ENCODE data around the gene APC. TPM values are rescaled to one million over a fixed set of nuclear protein-coding genes. Genes with fewer than 3 reads are reported as not detected.

Gene APC
- total RNA-seq, 1 donor from 2014 or later = 36.9 TPM

GRCh38 chr5:112691758-112692157, 45.9 kb upstream of the APC start:
- H3K27ac Mint-ChIP-seq (ENCODE audit: unreplicated experiment) = no peak overlapping the region
- peak; percentile 17 for TF ChIP-seq CTCF (IDR thresholded peaks at IDR 0.05)
- H3K4me3 Mint-ChIP-seq (ENCODE audit: unreplicated experiment) = no peak overlapping the region
- peaks cover 34% of the 10 kb centered on the region for H3K27me3 Mint-ChIP-seq (ENCODE audit: unreplicated experiment)
- no peaks in the 10 kb centered on the region for H3K4me1 Mint-ChIP-seq (ENCODE audit: unreplicated experiment)
- no peak for DNase-seq (ENCODE audit: extremely low spot score, unreplicated experiment)
- H3K36me3 Mint-ChIP-seq (ENCODE audit: unreplicated experiment) = no peaks in the 10 kb centered on the region
- no peaks in the 10 kb centered on the region for H3K9me3 Mint-ChIP-seq (ENCODE audit: unreplicated experiment)

GRCh38 chr5:112692472-112692871, 45.2 kb upstream of the APC start:
- H3K36me3 Mint-ChIP-seq (ENCODE audit: unreplicated experiment) = no peaks in the 10 kb centered on the region
- no peak overlapping the region for H3K27ac Mint-ChIP-seq (ENCODE audit: unreplicated experiment)
- peaks cover 3% of the 10 kb centered on the region for H3K4me1 Mint-ChIP-seq (ENCODE audit: unreplicated experiment)
- TF ChIP-seq CTCF (IDR thresholded peaks at IDR 0.05) = no peak
- H3K4me3 Mint-ChIP-seq (ENCODE audit: unreplicated experiment) = no peak overlapping the region
- no peaks in the 10 kb centered on the region for H3K9me3 Mint-ChIP-seq (ENCODE audit: unreplicated experiment)
- peaks cover 32% of the 10 kb centered on the region for H3K27me3 Mint-ChIP-seq (ENCODE audit: unreplicated experiment)
- no peak for DNase-seq (ENCODE audit: extremely low spot score, unreplicated experiment)

GRCh38 chr5:112693301-112693700, 44.4 kb upstream of the APC start:
- no peaks in the 10 kb centered on the region for H3K36me3 Mint-ChIP-seq (ENCODE audit: unreplicated experiment)
- H3K4me1 Mint-ChIP-seq (ENCODE audit: unreplicated experiment) = peaks cover 3% of the 10 kb centered on the region
- no peak for DNase-seq (ENCODE audit: extremely low spot score, unreplicated experiment)
- TF ChIP-seq CTCF (IDR thresholded peaks at IDR 0.05) = no peak
- no peak overlapping the region for H3K4me3 Mint-ChIP-seq (ENCODE audit: unreplicated experiment)
- no peaks in the 10 kb centered on the region for H3K9me3 Mint-ChIP-seq (ENCODE audit: unreplicated experiment)
- peaks cover 26% of the 10 kb centered on the region for H3K27me3 Mint-ChIP-seq (ENCODE audit: unreplicated experiment)
- no peak overlapping the region for H3K27ac Mint-ChIP-seq (ENCODE audit: unreplicated experiment)

- H3K9me3 Mint-ChIP-seq (ENCODE audit: unreplicated experiment) = no peaks in the 10 kb centered on the region
- no peak for DNase-seq (ENCODE audit: extremely low spot score, unreplicated experiment)
- H3K4me1 Mint-ChIP-seq (ENCODE audit: unreplicated experiment) = peaks cover 3% of the 10 kb centered on the region
- H3K27me3 Mint-ChIP-seq (ENCODE audit: unreplicated experiment) = peaks cover 23% of the 10 kb centered on the region
- H3K4me3 Mint-ChIP-seq (ENCODE audit: unreplicated experiment) = no peak overlapping the region
- no peak for TF ChIP-seq CTCF (IDR thresholded peaks at IDR 0.05)
- no peaks in the 10 kb centered on the region for H3K36me3 Mint-ChIP-seq (ENCODE audit: unreplicated experiment)
- no peak overlapping the region for H3K27ac Mint-ChIP-seq (ENCODE audit: unreplicated experiment)
These were observed 42.6 kb upstream of the APC start for GRCh38 chr5:112694853-112695709.

- Mint-ChIP-seq H3K27me3 (ENCODE audit: unreplicated experiment) (peaks cover 21% of the 10 kb centered on the region), H3K4me3 (ENCODE audit: unreplicated experiment) (no peak overlapping the region), H3K36me3 (ENCODE audit: unreplicated experiment) (no peaks in the 10 kb centered on the region), H3K9me3 (ENCODE audit: unreplicated experiment) (no peaks in the 10 kb centered on the region), H3K4me1 (ENCODE audit: unreplicated experiment) (peaks cover 3% of the 10 kb centered on the region), H3K27ac (ENCODE audit: unreplicated experiment) (no peak overlapping the region)
- TF ChIP-seq CTCF (IDR thresholded peaks at IDR 0.05) = no peak
- no peak for DNase-seq (ENCODE audit: extremely low spot score, unreplicated experiment)
These were observed 40.9 kb upstream of the APC start for GRCh38 chr5:112696786-112697185.
